ENCODE data around the gene ACOT7. TPM values are rescaled to one million over a fixed set of nuclear protein-coding genes. Genes with fewer than 3 reads are reported as not detected.
A peak's percentile ranks its signal among the peaks of the same experiment; 100 is the strongest.

The ACOT7 gene
- total RNA-seq, 1 experiment from 2014 or later = 165 TPM

- DNase-seq = no peak
Measured at GRCh38 chr1:6389971-6390370, 3.6 kb downstream of the ACOT7 start.

GRCh38 chr1:6386371-6386949 lies 7.1 kb downstream of the ACOT7 start:
- Histone ChIP-seq H3K4me2 (ENCODE audit: low read length) (peak overlapping the region; percentile 82), H3K79me2 (ENCODE audit: low read length) (peaks cover 87% of the 10 kb centered on the region), H3K4me1 (ENCODE audit: insufficient read depth, low read length) (peaks cover 33% of the 10 kb centered on the region), H3K27me3 (ENCODE audit: low read length) (no peaks in the 10 kb centered on the region), H3K9ac (ENCODE audit: low read length) (peak overlapping the region; percentile 77), H3K9me2 (replicated peaks; ENCODE audit: low read length) (no peaks in the 10 kb centered on the region), H3K27ac (ENCODE audit: low read length) (peak overlapping the region; percentile 94), H3K4me3 (ENCODE audit: low read length) (peak overlapping the region; percentile 61), H3K36me3 (ENCODE audit: low read depth, low read length) (0 out of 2 replicates have a peak, but pooled peaks cover 6% of the 10 kb centered on the region), H2AFZ (ENCODE audit: low read length) (no peak overlapping the region), H3F3A (ENCODE audit: low read length, unreplicated experiment) (peaks cover 11% of the 10 kb centered on the region), H4K20me1 (ENCODE audit: low read length) (peaks cover 23% of the 10 kb centered on the region), H3K9me3 (ENCODE audit: low read length) (no peaks in the 10 kb centered on the region)
- BruUV-seq (replicated peaks) = no TSS peak
- CTCF ChIA-PET = interaction anchor here (0.7 kb wide), 1 partner anchor 52 kb away, joined by 3 read pairs; no protein-coding TSS in a partner anchor
- peak; percentile 80 for DNase-seq
- intact Hi-C loops (cut with micrococcal nuclease) = no loop called here
- POLR2A ChIA-PET (ENCODE audit: unreplicated experiment) = no interaction called here
- TF ChIP-seq CTCF (conservative IDR thresholded peaks at IDR 0.05; ENCODE audit: low read depth, low read length) (no peak), EZH2 (IDR thresholded peaks at IDR 0.05; ENCODE audit: low read length, unreplicated experiment) (no peak), EZH2phosphoT487 (IDR thresholded peaks at IDR 0.05; ENCODE audit: borderline replicate concordance, low read length) (no peak)
- ATAC-seq = peak; percentile 34

More at GRCh38 chr1:6389971-6390370, 3.6 kb downstream of the ACOT7 start:
- no TSS peak for BruUV-seq (replicated peaks)
- Histone ChIP-seq H3K27ac (ENCODE audit: low read length) (no peak overlapping the region), H3K4me1 (ENCODE audit: insufficient read depth, low read length) (peaks cover 43% of the 10 kb centered on the region), H3K36me3 (ENCODE audit: low read depth, low read length) (no peaks in the 10 kb centered on the region), H3K79me2 (ENCODE audit: low read length) (peaks cover 75% of the 10 kb centered on the region), H3K9me2 (replicated peaks; ENCODE audit: low read length) (no peaks in the 10 kb centered on the region), H3K4me3 (ENCODE audit: low read length) (no peak overlapping the region), H3K27me3 (ENCODE audit: low read length) (no peaks in the 10 kb centered on the region), H3K9me3 (ENCODE audit: low read length) (no peaks in the 10 kb centered on the region), H3K9ac (ENCODE audit: low read length) (no peak overlapping the region), H2AFZ (ENCODE audit: low read length) (no peak overlapping the region), H4K20me1 (ENCODE audit: low read length) (peaks cover 25% of the 10 kb centered on the region), H3K4me2 (ENCODE audit: low read length) (no peak overlapping the region), H3F3A (ENCODE audit: low read length, unreplicated experiment) (peaks cover 11% of the 10 kb centered on the region)
- POLR2A ChIA-PET (ENCODE audit: unreplicated experiment) = no interaction called here
- TF ChIP-seq CTCF (conservative IDR thresholded peaks at IDR 0.05; ENCODE audit: low read depth, low read length) (no peak), EZH2phosphoT487 (IDR thresholded peaks at IDR 0.05; ENCODE audit: borderline replicate concordance, low read length) (no peak), EZH2 (IDR thresholded peaks at IDR 0.05; ENCODE audit: low read length, unreplicated experiment) (no peak)
- ATAC-seq = no peak
- CTCF ChIA-PET = no interaction called here
- intact Hi-C loops (cut with micrococcal nuclease) = no loop called here

- peak overlapping the region; percentile 61 for H3K4me3 ChIP-seq (ENCODE audit: low read length)
- H3K27me3 ChIP-seq (ENCODE audit: low read length) = no peaks in the 10 kb centered on the region
- peaks cover 87% of the 10 kb centered on the region for H3K79me2 ChIP-seq (ENCODE audit: low read length)
- BruUV-seq (replicated peaks) = no TSS peak
- H4K20me1 ChIP-seq (ENCODE audit: low read length) = peaks cover 25% of the 10 kb centered on the region
- TF ChIP-seq CTCF (conservative IDR thresholded peaks at IDR 0.05; ENCODE audit: low read depth, low read length) (no peak), EZH2phosphoT487 (IDR thresholded peaks at IDR 0.05; ENCODE audit: borderline replicate concordance, low read length) (no peak), EZH2 (IDR thresholded peaks at IDR 0.05; ENCODE audit: low read length, unreplicated experiment) (no peak)
- no peak overlapping the region for H2AFZ ChIP-seq (ENCODE audit: low read length)
- H3K9me3 ChIP-seq (ENCODE audit: low read length) = no peaks in the 10 kb centered on the region
- DNase-seq (peak; percentile 98), ATAC-seq (peak; percentile 88)
- H3K9ac ChIP-seq (ENCODE audit: low read length) = peak overlapping the region; percentile 77
- H3K27ac ChIP-seq (ENCODE audit: low read length) = peak overlapping the region; percentile 94
- peaks cover 31% of the 10 kb centered on the region for H3K4me1 ChIP-seq (ENCODE audit: insufficient read depth, low read length)
- intact Hi-C loops (cut with micrococcal nuclease) = no loop called here
- CTCF ChIA-PET = interaction anchor here (0.6 to 0.7 kb wide), 5 partner anchors 19 to 141 kb away, joined by 3 to 6 read pairs (median 4); no protein-coding TSS in a partner anchor
- H3K4me2 ChIP-seq (ENCODE audit: low read length) = peak overlapping the region; percentile 82
- no peaks in the 10 kb centered on the region for H3K9me2 ChIP-seq (replicated peaks; ENCODE audit: low read length)
- POLR2A ChIA-PET (ENCODE audit: unreplicated experiment) = no interaction called here
- H3F3A ChIP-seq (ENCODE audit: low read length, unreplicated experiment) = peaks cover 11% of the 10 kb centered on the region
- H3K36me3 ChIP-seq (ENCODE audit: low read depth, low read length) = 0 out of 2 replicates have a peak, but pooled peaks cover 6% of the 10 kb centered on the region
Measured at GRCh38 chr1:6385488-6386191, 7.9 kb downstream of the ACOT7 start.

Data from PC-3 (cell line).